NCI-H748 treated with DMSO at 0.1 percent for 48 hours (cell line): Measurements from ENCODE around the gene CNPY1.

Experiments used
- DNase-seq: peaks from one replicate; lab custom pipeline; 2025; lab: John Stamatoyannopoulos, UW

The CNPY1 gene

DNA sequence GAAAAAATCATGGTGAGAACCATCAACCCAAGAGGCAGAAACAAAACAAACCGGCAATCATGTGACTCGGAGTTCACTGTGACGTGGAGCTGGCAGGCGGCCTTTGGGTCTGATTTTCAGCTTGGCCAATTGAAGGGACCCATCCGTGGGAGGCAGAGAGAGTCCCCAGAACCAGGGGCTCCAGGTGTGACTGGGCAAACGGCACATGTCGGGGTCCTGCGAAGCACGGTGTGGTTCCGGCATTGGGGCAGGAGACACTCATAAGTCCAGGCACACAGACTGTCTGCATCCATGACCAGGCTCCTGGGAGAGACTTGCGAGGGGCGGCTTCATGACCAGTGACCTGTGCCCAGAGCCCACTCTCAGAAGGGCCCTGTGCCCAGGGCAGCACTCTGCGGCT is 12.6 kb upstream of the CNPY1 start:
- DNase-seq, result no peak

GRCh38 chr7:155558351-155558750 is 12.0 kb upstream of the CNPY1 start:
- no peak for DNase-seq

DNA sequence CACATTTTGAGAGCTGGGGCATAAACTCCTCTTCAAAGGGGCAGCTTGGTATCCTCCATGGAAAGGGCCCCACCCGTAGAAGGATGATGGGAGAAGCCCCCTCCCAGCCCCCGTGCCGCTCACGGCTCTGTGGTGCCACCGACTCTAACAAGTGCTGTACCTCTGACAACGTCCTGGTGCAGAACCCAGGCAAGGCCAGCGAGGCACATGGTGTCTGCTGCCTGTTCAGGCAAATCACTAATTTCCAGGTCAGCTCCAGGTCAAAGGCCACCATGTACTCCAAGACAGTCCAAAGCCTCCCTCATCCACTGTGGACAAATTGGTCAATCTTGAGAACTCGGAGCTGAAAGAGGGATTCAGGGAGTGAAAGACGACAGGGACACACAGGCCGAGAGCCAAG is 11.4 kb upstream of the CNPY1 start:
- no peak for DNase-seq

DNA sequence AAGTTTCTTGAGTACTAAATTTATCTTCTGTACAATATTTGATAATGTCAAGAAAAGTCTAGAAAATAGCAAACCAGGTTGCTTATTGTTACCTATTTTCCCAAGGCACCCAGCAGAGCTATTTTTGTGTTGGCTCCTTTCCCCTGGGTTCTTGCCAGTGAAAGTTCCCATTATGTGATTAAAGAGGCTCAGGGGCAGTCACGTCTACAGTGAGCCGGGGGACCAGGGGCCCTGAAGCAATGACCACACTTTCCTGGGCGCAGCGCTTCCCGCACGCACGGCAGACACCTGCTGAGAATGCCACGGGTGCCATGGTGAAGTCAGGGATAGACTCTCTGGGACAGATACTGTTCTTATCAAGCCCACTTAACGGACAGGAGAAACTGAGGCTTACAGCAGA is 10.4 kb upstream of the CNPY1 start:
- DNase-seq, result no peak

DNA sequence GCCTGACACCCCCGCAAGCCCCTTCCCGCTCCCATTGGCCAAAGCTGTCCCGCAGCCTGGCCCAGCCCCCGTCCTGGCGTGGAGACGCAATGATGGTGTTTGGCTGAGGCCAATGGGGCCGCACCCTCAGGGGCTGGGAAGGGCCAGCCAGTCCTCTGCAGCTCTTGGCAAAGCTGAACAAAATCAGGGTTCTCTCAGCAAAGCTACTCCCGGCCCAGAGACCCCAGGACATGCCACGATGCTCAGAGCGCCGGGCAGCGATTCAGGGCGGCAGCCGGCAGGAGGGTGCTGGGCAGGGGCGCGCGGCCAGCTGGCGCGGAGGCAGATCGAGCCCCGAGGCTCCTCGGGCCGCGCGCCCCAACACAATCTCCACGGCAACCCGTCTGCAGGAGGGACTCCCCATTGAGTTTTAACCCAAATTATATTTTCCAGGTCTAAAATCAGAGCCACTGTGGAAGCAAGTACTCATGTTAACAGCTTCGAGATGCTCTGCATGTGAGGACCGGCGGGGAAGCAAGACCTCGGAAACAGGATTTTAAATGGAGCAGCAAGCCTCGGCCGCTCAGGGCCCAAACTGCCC is 8.8 kb upstream of the CNPY1 start:
- no peak for DNase-seq

DNA sequence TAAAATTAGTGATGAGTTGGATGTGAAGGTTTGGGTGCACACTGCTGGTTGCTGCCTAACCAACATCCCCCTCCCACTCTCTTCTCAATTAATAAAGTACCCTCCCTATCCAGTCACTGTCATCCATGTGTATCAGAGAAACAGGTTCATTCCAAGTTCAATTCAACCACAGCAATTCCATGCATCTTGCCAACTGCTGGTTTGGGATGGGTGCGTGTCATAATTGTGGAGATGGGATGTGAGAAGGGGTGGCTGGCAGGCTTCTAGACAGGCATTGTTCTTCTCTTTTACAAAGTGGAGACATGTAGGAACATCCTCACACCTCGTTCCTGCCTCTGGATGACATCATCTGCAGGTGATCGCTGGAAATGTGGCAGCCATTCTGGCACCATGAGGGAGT is 7.5 kb upstream of the CNPY1 start:
- no peak for DNase-seq

DNA sequence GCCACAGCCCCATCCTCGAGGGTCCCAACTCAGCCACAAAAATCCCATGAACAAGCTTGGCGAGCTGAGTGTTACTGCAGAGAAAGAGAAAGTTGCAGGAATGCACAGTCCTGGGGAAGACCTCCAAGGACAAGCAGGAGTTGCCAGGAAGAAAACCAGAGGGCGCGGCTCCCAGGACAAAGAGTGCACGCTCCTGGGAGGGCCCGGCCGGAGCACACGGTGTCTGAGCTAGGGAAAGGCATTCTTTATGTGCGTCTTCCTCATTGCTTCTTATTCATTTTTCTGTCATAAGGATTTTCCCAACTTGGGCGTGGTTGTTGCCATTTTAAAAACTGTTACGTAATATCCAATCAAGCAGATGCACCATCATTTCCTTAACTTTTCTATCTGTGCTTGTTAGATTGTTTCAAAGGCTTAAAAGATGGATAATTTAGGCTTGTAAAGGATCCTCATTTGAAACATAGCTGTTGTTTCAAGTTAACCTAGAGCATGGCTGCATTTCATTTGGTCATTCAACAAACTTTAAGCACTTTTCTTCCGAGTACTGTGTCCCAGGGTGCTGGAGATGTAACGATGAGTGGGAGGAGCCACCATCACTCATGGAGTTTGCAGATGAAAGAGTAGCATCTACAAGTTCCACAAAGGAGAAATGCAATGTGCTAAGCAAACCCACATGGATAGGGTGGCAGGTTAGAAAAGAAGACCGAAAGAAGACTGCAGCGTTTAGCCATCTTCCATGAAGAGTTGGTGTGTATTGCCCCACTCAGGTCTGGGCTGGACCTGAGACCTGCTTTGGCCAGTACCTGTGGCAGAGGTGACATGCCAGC is 5.6 kb upstream of the CNPY1 start:
- no peak for DNase-seq

DNA sequence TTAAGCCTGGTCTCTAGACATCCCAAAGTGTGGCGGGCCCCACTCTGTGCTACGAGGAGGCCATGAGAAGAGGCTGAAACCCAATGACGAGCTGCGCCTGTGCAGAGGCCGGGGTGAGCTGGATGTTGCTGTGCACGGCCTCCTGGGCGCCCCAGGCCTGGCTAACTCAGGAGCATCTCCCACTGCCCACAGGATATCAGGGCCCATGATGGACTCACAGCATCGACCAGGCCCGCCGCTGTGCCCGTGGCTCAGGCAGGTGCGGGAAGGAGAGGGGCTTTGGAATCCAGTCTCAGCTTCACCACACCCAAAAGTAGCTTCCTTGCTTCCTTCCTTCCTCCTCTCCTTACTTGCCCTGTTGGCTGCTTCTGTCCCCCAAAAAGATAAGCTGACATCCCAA is 4.6 kb upstream of the CNPY1 start:
- no peak for DNase-seq

- no peak for DNase-seq
These were observed 2.9 kb upstream of the CNPY1 start for GRCh38 chr7:155549226-155549625.

DNA sequence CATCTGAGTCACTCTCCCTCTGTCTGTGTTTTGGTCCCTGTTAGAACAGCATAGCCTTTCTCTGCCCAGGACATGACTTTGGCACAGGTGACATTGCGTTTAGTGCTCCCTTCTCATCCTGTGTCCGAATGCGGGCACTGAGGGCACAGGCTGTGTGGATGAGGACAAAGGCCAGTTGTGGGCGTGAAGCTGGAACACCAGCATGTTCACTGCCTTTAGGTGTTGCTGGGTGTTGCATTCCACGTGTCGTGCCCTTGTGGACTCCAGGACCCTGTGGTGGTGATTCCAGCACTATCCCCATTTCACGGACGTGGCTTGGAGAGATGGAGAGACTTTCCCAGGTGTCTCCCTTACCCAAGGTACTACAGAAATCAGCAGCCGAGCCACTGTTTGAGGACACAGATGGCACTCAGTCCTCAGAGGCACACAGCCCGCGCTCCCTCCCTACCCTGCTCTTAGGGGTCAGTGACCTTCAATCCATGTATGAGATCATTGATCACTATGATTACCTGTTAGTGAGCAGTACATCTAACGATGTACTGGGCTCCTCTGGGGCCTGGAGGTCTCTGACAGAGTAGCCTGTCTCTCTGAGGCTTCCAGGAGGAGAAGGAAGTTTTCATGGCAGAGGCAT is 917 bp upstream of the CNPY1 start:
- DNase-seq, result no peak

DNA sequence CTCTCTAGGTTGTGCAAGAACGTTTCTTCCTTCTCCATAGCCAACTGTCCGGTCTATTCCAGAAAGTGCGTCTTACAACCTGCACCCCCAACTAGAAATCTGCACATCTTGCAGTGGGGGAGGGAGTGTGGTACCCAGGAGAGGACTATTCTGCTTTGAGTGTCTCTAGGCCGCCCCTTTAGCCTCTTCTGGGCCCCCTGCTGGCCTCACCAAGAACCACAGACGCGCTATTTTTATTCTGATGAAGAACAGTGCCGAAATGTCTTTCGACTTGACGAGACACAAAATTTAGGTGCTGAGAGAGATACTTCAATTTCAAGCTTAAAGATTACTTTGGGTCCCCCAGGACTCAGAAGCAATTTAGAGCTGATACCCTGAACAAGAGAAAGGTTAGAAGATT is 1.0 kb downstream of the CNPY1 start:
- DNase-seq, result no peak

DNA sequence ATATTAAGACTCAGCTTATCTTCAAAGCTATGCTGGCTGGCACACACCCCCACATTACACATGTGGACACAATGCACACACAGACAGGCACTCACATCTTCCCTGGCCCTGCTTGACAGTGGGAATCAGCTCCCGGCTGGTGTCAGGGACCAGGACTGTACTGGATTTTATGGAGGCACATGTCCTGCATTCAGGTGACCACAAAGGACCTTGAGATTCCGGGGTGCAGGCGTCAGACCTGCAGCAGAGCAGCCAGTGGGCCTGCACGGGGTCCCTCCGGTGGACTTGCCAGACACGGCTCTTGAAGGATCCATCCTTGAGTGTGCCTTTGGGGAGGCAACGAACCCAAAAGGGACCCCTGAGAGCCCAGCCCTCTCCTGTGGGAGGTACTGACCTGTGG is 1.9 kb downstream of the CNPY1 start:
- DNase-seq, result no peak

DNA sequence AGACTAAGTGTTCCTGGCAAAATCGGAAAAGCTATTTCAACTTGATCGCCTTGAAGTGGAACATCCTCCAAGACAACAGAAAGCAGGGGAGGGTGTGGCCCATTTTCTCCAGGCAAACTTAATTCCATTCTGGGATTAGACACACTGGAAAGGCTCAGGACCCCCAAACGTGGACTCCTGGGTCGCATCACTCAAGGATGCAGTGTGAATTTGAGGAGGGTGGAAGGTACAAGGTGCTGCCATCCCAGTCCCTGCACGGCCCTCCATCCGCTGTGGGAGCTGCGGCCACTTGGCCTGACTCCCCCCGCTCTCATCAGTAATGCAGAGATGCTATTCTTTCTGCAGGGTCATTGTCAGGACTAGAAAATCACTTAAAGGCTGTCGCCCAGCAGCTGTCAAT is 2.4 kb downstream of the CNPY1 start:
- DNase-seq, result no peak

DNA sequence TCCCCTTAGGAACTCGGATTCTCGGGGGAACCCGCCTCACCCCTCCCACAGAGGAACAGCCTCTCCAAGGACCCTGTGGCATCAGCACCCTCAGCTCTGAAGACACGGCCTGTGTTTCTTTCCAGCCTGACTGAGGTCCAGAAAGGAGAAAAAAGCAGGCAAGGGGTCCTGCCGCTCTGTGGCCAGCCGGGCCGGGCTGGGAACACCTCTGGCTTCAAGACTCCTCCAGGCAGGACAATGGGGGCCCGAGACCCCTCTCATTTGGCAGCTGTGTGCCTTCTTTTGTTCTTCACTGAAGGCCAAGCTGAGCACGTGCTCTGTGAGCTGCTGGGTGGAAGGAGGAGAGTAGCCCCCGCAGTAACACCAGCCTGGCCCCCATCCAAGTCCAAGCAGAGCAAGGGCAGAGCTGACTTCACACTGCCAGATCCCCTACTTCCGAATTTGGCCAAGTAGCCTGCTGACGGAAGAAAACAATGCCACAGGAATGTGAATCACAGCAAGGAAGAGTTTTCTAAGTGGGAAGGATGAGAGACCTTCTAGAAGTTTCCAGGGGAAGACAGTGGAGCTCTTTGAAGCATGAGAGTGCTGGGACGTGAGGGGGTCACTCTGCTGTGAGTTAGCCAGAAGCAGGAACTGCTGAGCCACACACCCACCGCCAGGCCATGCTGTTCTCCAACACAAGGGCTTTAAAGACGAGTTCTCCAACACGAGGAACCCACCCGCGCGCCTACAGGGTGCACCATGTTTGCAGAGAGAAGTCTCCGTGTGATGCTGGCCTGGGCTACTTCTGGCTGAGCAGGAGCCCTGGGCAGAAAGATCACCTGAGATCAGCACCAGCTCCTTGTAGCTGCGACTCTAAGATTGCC is 3.1 kb downstream of the CNPY1 start:
- DNase-seq, result no peak

DNA sequence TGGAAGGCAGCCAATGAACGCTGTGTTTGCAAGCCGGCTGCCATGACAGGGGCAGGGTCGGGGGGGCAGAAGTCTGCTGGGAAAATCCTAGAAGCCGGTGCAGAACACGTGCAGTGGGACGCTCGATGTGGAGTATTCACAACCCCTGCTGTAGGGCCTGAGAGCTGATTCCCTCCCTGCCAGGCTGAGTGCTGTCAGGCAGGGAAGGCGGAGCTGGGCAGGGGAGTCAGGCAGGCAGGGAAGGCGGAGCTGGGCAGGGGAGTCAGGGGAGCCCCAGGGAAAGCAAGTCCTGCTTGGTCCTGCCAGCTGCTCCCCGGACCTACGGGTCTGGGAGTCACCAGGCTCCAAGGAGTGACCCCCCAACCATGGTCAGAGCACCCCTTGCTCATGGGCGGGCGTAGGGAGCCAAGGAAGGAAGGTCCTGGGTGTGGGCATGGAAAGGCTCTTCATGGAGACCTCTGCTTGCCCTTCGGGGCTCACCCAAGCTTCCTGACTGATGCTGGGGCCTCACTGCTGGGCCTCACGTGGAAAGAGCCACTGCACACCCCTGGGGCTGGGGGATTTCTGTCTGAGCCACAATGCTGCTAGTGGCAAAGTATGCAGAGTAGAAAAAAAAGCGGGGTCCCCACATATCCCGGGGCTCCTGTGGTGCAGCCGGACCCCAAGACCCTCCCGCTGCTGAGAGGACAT is 4.2 kb downstream of the CNPY1 start:
- DNase-seq, result no peak

- no peak for DNase-seq
These were observed 5.8 kb downstream of the CNPY1 start for GRCh38 chr7:155540553-155540952.

DNA sequence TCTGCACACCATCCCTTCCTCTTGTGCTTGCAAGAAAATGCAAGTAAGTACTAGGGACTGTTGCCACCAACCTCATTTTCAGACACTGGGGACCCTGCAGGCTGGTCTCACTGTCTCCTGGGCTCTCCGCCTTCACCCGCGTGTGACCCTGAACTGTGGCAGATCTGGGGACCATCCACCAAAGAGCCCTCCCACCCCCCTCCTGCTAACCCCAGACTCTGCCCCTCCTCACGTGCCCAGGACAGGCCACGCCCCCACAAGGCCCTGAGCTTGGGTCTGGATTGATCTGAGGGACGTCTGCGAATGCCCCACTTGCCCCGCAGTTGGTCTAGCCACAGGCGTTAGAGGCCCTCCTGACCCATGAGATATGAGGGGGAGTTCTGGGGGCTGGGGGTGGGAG is 8.1 kb downstream of the CNPY1 start:
- no peak for DNase-seq

DNA sequence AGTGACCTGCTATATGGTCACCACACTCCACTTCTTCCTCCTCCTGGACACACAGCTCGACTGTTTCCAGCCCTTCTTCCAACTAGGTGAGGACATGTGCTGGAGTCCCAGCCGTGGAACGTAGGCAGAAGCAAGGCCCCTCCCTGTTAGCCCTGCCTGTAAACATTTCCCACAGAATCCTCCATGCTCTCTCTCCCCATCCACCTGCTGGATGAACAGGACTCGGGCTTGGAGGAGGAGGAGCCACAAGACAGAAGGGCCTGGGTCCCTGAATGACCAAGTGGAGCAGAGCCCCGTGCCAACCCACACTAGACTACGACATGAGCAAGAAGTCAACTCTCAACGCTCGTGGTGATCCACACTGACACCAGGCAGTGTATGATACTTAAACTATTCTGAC is 9.9 kb downstream of the CNPY1 start:
- DNase-seq, result no peak

DNA sequence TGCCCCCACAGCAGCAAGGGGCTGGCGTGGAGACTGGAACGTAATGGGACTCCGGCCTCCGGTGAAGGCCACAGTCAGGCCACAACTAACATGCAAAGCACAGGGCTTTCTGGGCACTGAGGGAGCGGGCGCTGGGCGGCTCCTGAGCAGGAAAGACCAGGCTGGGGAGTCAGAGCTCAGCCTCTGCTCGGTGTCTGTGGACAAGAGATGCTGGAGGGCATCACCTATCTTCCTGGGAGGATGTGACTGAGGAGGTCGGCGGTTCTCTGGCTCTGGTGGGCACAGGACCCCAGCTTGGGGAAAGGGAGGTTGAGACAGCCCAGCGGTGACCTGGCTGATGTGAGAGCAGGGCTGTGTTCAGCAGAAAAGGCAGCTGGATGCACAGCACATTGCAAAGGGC is 11.7 kb downstream of the CNPY1 start:
- DNase-seq, result no peak

GRCh38 chr7:155533827-155534690 is 12.3 kb downstream of the CNPY1 start:
- DNase-seq, result peak; percentile 13
